BLaER1 treated with 17β-estradiol and CSF1 and Interleukin-3, amounts not matched to agents 10 nM and 100 nM (cell line): Measurements from ENCODE around the gene LRP10.

Source experiments
- H3K27ac ChIP-seq, 11 experiments: shearing (Covaris generic); formaldehyde crosslinking; 2 replicates each; pipeline ENCODE4 v1.8.1; 2022
- H3K27me3 ChIP-seq, 11 experiments: shearing (Covaris generic); formaldehyde crosslinking; 2 replicates each; pipeline ENCODE4 v1.8.1; 2022
- H3K36me3 ChIP-seq, 11 experiments: shearing (Covaris generic); formaldehyde crosslinking; 2 replicates each; pipeline ENCODE4 v1.8.1; 2022
- H3K4me1 ChIP-seq, 10 experiments: shearing (Covaris generic); formaldehyde crosslinking; 2 replicates each; pipeline ENCODE4 v1.8.1; 2022
- H3K4me2 ChIP-seq, 11 experiments: shearing (Covaris generic); formaldehyde crosslinking; 2 replicates each; pipeline ENCODE4 v1.8.1; 2022
- H3K4me3 ChIP-seq, 10 experiments: shearing (Covaris generic); formaldehyde crosslinking; 2 replicates each; pipeline ENCODE4 v1.8.1; 2022
- H3K9ac ChIP-seq, 11 experiments: shearing (Covaris generic); formaldehyde crosslinking; 2 replicates each; pipeline ENCODE4 v1.8.1; 2022
- H3K9me3 ChIP-seq, 11 experiments: shearing (Covaris generic); formaldehyde crosslinking; replicated peaks in 1 of 11; 2 replicates each; pipeline ENCODE4 v1.8.1; 2022
- H4K20me1 ChIP-seq, 11 experiments: shearing (Covaris generic); formaldehyde crosslinking; 2 replicates each; pipeline ENCODE4 v1.8.1; 2022
- Cebpa-rat ChIP-seq, 11 experiments: shearing (Covaris generic); IDR thresholded peaks; 2 replicates each; pipeline ENCODE4 v1.8.1; 2022

LRP10 gene

GRCh38 chr14:22929961-22930364 is 58.4 kb downstream of the LRP10 start:
- TF ChIP-seq Cebpa-rat (IDR thresholded peaks at IDR 0.05) = 0 out of 22 replicates have a peak, but pooled peaks of 1 of the 11 experiments have one; percentile 1
- Histone ChIP-seq H3K27ac (peak overlapping the region; percentile 60 to 95 (median 81); a peak in 21 of 22 replicates), H3K4me1 (peaks cover 28 to 43% (median 39%) of the 10 kb centered on the region in 10 experiments), H3K36me3 (peaks cover 23 to 33% (median 28%) of the 10 kb centered on the region in 11 experiments), H3K9ac (peak overlapping the region; percentile 64 to 96 (median 77)), H3K27me3 (no peaks in the 10 kb centered on the region), H3K9me3 (no peaks in the 10 kb centered on the region), H4K20me1 (no peaks in the 10 kb centered on the region), H3K4me3 (peak overlapping the region; percentile 58 to 98 (median 88)), H3K4me2 (peak overlapping the region; percentile 76 to 96 (median 92))
